ENCODE measurements around the gene PPP1R3D.

Gene PPP1R3D

GRCh38 chr20:59944726-59945125, 4.6 kb upstream of the PPP1R3D start:
- DNase-seq (ENCODE audit: low read depth, low spot score) = no peak
- Histone ChIP-seq H3K9me3 (ENCODE audit: low read depth, low read length) (no peaks in the 10 kb centered on the region), H3K36me3 (ENCODE audit: insufficient read depth, low read length) (peaks cover 42% of the 10 kb centered on the region), H3K4me3 (peak overlapping the region; percentile 68), H3K27ac (peak overlapping the region; percentile 94), H3K9ac (ENCODE audit: insufficient read length) (peak overlapping the region; percentile 18)
- TF ChIP-seq POLR2AphosphoS5 (IDR thresholded peaks at IDR 0.05; ENCODE audit: borderline replicate concordance, low read depth, low read length) (no peak), EZH2 (IDR thresholded peaks at IDR 0.05) (no peak), FOXP2 (optimal IDR thresholded peaks at IDR 0.05; ENCODE audit: control extremely low read depth, extremely low read length, insufficient read depth) (no peak)

- no peak overlapping the region for H3K27ac ChIP-seq
- H3K36me3 ChIP-seq (ENCODE audit: insufficient read depth, low read length) = peaks cover 35% of the 10 kb centered on the region
- no peaks in the 10 kb centered on the region for H3K9me3 ChIP-seq (ENCODE audit: low read depth, low read length)
- TF ChIP-seq EZH2 (IDR thresholded peaks at IDR 0.05) (no peak), FOXP2 (optimal IDR thresholded peaks at IDR 0.05; ENCODE audit: control extremely low read depth, extremely low read length, insufficient read depth) (no peak)
- no peak overlapping the region for H3K9ac ChIP-seq (ENCODE audit: insufficient read length)
- DNase-seq (ENCODE audit: low read depth, low spot score) = no peak
- peak overlapping the region; percentile 87; the same call in 1 of the 2 replicates for H3K4me3 ChIP-seq
Measured at GRCh38 chr20:59942245-59942644, 2.1 kb upstream of the PPP1R3D start.

DNA sequence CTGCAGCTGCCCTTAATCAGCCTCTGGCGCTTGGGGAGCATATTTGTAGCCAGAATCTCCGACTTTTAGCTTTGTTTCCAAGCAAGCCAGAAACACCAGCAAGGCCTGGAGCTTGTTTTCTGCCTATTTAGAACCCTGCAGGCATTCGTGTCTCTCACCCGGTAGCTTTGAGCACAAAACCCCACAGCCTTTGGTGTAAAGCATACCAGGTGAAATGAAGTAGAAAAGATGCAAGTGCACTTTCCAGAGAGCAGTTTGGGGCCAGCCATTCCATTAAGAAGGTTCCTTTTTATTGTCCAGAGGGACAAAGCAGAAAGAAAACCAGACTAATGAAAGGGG, 820 bp upstream of the PPP1R3D start:
- Histone ChIP-seq H3K9ac (ENCODE audit: insufficient read length) (peak overlapping the region; percentile 84), H3K36me3 (ENCODE audit: insufficient read depth, low read length) (peaks cover 35% of the 10 kb centered on the region), H3K9me3 (ENCODE audit: low read depth, low read length) (no peaks in the 10 kb centered on the region), H3K4me3 (peak overlapping the region; percentile 87), H3K27ac (peak overlapping the region; percentile 82)
- no peak for DNase-seq (ENCODE audit: low read depth, low spot score)
- TF ChIP-seq EZH2 (IDR thresholded peaks at IDR 0.05) (no peak), POLR2AphosphoS5 (IDR thresholded peaks at IDR 0.05; ENCODE audit: borderline replicate concordance, low read depth, low read length) (no peak), FOXP2 (optimal IDR thresholded peaks at IDR 0.05; ENCODE audit: control extremely low read depth, extremely low read length, insufficient read depth) (no peak)

- H3K4me3 ChIP-seq = peak overlapping the region; percentile 87
- H3K36me3 ChIP-seq (ENCODE audit: insufficient read depth, low read length) = peaks cover 32% of the 10 kb centered on the region
- no peak for DNase-seq (ENCODE audit: low read depth, low spot score)
- H3K9me3 ChIP-seq (ENCODE audit: low read depth, low read length) = no peaks in the 10 kb centered on the region
- TF ChIP-seq FOXP2 (optimal IDR thresholded peaks at IDR 0.05; ENCODE audit: control extremely low read depth, extremely low read length, insufficient read depth) (no peak), POLR2AphosphoS5 (IDR thresholded peaks at IDR 0.05; ENCODE audit: borderline replicate concordance, low read depth, low read length) (no peak), EZH2 (IDR thresholded peaks at IDR 0.05) (no peak)
- H3K9ac ChIP-seq (ENCODE audit: insufficient read length) = peak overlapping the region; percentile 71
- 0 out of 2 replicates have a peak overlapping the region, but pooled peaks have one; percentile 48 for H3K27ac ChIP-seq
Measured at GRCh38 chr20:59939879-59940128, 301 bp downstream of the PPP1R3D start.

GRCh38 chr20:59939052-59939878, 840 bp downstream of the PPP1R3D start:
- Histone ChIP-seq H3K9ac (ENCODE audit: insufficient read length) (peak overlapping the region; percentile 71), H3K27ac (no peak overlapping the region), H3K4me3 (peak overlapping the region; percentile 87), H3K9me3 (ENCODE audit: low read depth, low read length) (no peaks in the 10 kb centered on the region), H3K36me3 (ENCODE audit: insufficient read depth, low read length) (peaks cover 27% of the 10 kb centered on the region)
- DNase-seq (ENCODE audit: low read depth, low spot score) = no peak
- TF ChIP-seq EZH2 (IDR thresholded peaks at IDR 0.05) (no peak), POLR2AphosphoS5 (IDR thresholded peaks at IDR 0.05; ENCODE audit: borderline replicate concordance, low read depth, low read length) (no peak), FOXP2 (optimal IDR thresholded peaks at IDR 0.05; ENCODE audit: control extremely low read depth, extremely low read length, insufficient read depth) (no peak)

GRCh38 chr20:59938696-59939051, 1.4 kb downstream of the PPP1R3D start:
- no peak for TF ChIP-seq EZH2 (IDR thresholded peaks at IDR 0.05)
- no peak for TF ChIP-seq POLR2AphosphoS5 (IDR thresholded peaks at IDR 0.05; ENCODE audit: borderline replicate concordance, low read depth, low read length)
- TF ChIP-seq FOXP2 (optimal IDR thresholded peaks at IDR 0.05; ENCODE audit: control extremely low read depth, extremely low read length, insufficient read depth) = no peak
- Histone ChIP-seq H3K27ac (peak overlapping the region; percentile 62; the same call in 1 of the 2 replicates), H3K9ac (ENCODE audit: insufficient read length) (no peak overlapping the region), H3K36me3 (ENCODE audit: insufficient read depth, low read length) (peaks cover 21% of the 10 kb centered on the region), H3K9me3 (ENCODE audit: low read depth, low read length) (no peaks in the 10 kb centered on the region), H3K4me3 (peak overlapping the region; percentile 32)
- no peak for DNase-seq (ENCODE audit: low read depth, low spot score)

DNA sequence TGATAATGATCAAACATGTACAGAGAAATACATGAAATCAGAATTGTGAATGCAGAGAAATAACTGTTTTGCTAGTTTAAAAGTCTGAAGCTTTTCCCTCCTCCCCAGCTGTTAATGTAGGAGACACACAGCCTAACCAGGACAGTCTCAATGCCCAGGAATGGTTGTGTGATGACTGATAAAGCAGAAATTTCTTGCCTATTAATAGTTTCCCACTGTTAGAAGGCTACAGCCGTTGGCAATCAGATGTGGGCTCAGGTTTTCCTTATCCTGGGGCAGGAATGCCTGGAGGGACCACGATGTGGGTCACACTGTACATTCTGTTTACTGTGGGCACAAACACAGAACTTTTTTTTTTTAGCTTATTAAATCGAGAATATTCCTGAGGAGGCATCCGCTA, 1.9 kb downstream of the PPP1R3D start:
- peak overlapping the region; percentile 21 for H3K9ac ChIP-seq (ENCODE audit: insufficient read length)
- peak overlapping the region; percentile 62 for H3K27ac ChIP-seq
- peaks cover 16% of the 10 kb centered on the region for H3K36me3 ChIP-seq (ENCODE audit: insufficient read depth, low read length)
- no peak for DNase-seq (ENCODE audit: low read depth, low spot score)
- no peaks in the 10 kb centered on the region for H3K9me3 ChIP-seq (ENCODE audit: low read depth, low read length)
- peak overlapping the region; percentile 32 for H3K4me3 ChIP-seq
- TF ChIP-seq FOXP2 (optimal IDR thresholded peaks at IDR 0.05; ENCODE audit: control extremely low read depth, extremely low read length, insufficient read depth) (no peak), POLR2AphosphoS5 (IDR thresholded peaks at IDR 0.05; ENCODE audit: borderline replicate concordance, low read depth, low read length) (no peak), EZH2 (IDR thresholded peaks at IDR 0.05) (no peak)

GRCh38 chr20:59937150-59937549, 3.0 kb downstream of the PPP1R3D start:
- H3K9ac ChIP-seq (ENCODE audit: insufficient read length) = peak overlapping the region; percentile 21
- peak overlapping the region; percentile 73 for H3K27ac ChIP-seq
- peaks cover 6% of the 10 kb centered on the region for H3K36me3 ChIP-seq (ENCODE audit: insufficient read depth, low read length)
- TF ChIP-seq FOXP2 (optimal IDR thresholded peaks at IDR 0.05; ENCODE audit: control extremely low read depth, extremely low read length, insufficient read depth) (no peak), POLR2AphosphoS5 (IDR thresholded peaks at IDR 0.05; ENCODE audit: borderline replicate concordance, low read depth, low read length) (no peak), EZH2 (IDR thresholded peaks at IDR 0.05) (no peak)
- DNase-seq (ENCODE audit: low read depth, low spot score) = no peak
- peak overlapping the region; percentile 32 for H3K4me3 ChIP-seq
- H3K9me3 ChIP-seq (ENCODE audit: low read depth, low read length) = no peaks in the 10 kb centered on the region

GRCh38 chr20:59936409-59936808, 3.7 kb downstream of the PPP1R3D start:
- TF ChIP-seq EZH2 (IDR thresholded peaks at IDR 0.05) (no peak), POLR2AphosphoS5 (IDR thresholded peaks at IDR 0.05; ENCODE audit: borderline replicate concordance, low read depth, low read length) (no peak), FOXP2 (optimal IDR thresholded peaks at IDR 0.05; ENCODE audit: control extremely low read depth, extremely low read length, insufficient read depth) (no peak)
- no peaks in the 10 kb centered on the region for H3K36me3 ChIP-seq (ENCODE audit: insufficient read depth, low read length)
- H3K4me3 ChIP-seq = peak overlapping the region; percentile 39
- no peak for DNase-seq (ENCODE audit: low read depth, low spot score)
- H3K9ac ChIP-seq (ENCODE audit: insufficient read length) = peak overlapping the region; percentile 21
- H3K27ac ChIP-seq = peak overlapping the region; percentile 73
- no peaks in the 10 kb centered on the region for H3K9me3 ChIP-seq (ENCODE audit: low read depth, low read length)

Data from SK-N-MC (cell line).